HFFc6 (cell line): ENCODE results near the gene HIC1. TPM values are rescaled to one million over a fixed set of nuclear protein-coding genes. Genes with fewer than 3 reads are reported as not detected.

ENCODE experiments used
- DNase-seq: peaks from one replicate; pipeline ENCODE4 v3.0.0-alpha.2; 2018
- H3K27ac Mint-ChIP-seq: 2 replicates; pipeline ENCODE4 v1.8.0; 2020; ENCODE audit warnings: mild to moderate bottlenecking, mixed read lengths
- H3K27me3 Mint-ChIP-seq: 2 replicates; pipeline ENCODE4 v1.8.0; 2021; ENCODE audit warnings: mild to moderate bottlenecking, moderate library complexity, mixed read lengths; ENCODE audit not compliant: insufficient read depth
- H3K36me3 Mint-ChIP-seq: 2 replicates; pipeline ENCODE4 v1.8.0; 2021; ENCODE audit warnings: low read depth, mixed read lengths
- H3K4me1 Mint-ChIP-seq: 2 replicates; pipeline ENCODE4 v1.8.0; 2020; ENCODE audit warnings: low read depth, mixed read lengths
- H3K4me3 Mint-ChIP-seq: 2 replicates; pipeline ENCODE4 v1.8.0; 2020; ENCODE audit warnings: mild to moderate bottlenecking, moderate library complexity, mixed read lengths
- H3K9me3 Mint-ChIP-seq: 2 replicates; pipeline ENCODE4 v1.8.0; 2020; ENCODE audit warnings: mild to moderate bottlenecking, mixed read lengths
- total RNA-seq, 6 experiments: library from RNA; stranded (reverse); fragmentation: NEBNext Ultra II Directional; extraction: Animal tissue kit (Norgen Biotek cat#: 25700); gene quantifications; 2 replicates in 1 of 6; 3 replicates in 5 of 6; pipeline ENCODE4 v1.2.3, GENCODE V29; 2021
- TF ChIP-seq, protein P1 (sequence below): fragments of 200-600 bp; sonication (generic); IDR thresholded peaks from 2 replicates; pipeline ENCODE4 v1.5.0; 2021; ENCODE audit warnings: antibody characterized with exemption, mild to moderate bottlenecking

The HIC1 gene
- total RNA-seq, 6 experiments from 2014 or later: 42.7 to 51.9 (median 48.0) TPM

DNA sequence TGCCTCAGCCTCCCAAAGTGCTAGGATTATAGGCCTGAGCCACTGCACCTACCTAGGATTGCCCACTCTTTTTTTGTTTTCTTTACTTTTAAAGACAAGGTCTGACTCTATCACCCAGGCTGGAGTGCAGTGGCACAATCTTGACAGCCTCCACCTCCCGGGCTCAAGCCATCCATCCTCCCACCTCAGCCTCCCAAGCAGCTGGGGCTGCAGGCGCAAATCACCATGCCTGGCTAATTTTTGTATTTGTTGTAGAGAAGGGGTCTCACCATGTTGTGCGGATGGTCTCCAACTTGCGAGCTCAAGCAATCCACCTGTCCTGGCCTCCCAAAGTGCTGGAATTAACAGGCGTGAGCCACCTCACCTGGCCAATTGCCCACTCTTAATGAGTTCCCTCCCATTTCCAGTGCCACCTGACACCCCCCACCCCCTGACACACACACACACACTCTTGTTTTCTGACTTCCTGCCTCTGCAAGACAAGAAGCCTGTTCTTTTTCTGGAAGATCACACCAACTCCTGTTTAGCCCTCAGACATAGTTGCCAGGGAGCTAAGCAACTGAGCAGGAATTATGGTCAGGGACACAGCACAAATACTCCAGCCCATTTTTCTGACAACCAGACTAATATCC lies 10.5 kb upstream of the HIC1 start:
- Mint-ChIP-seq H3K4me3 (peak overlapping the region; percentile 35), H3K9me3 (no peaks in the 10 kb centered on the region), H3K4me1 (peaks cover 55% of the 10 kb centered on the region), H3K36me3 (peaks cover 27% of the 10 kb centered on the region), H3K27ac (peak overlapping the region; percentile 96), H3K27me3 (no peaks in the 10 kb centered on the region; the same call in none of the 2 replicates)
- TF ChIP-seq, protein P1, sequence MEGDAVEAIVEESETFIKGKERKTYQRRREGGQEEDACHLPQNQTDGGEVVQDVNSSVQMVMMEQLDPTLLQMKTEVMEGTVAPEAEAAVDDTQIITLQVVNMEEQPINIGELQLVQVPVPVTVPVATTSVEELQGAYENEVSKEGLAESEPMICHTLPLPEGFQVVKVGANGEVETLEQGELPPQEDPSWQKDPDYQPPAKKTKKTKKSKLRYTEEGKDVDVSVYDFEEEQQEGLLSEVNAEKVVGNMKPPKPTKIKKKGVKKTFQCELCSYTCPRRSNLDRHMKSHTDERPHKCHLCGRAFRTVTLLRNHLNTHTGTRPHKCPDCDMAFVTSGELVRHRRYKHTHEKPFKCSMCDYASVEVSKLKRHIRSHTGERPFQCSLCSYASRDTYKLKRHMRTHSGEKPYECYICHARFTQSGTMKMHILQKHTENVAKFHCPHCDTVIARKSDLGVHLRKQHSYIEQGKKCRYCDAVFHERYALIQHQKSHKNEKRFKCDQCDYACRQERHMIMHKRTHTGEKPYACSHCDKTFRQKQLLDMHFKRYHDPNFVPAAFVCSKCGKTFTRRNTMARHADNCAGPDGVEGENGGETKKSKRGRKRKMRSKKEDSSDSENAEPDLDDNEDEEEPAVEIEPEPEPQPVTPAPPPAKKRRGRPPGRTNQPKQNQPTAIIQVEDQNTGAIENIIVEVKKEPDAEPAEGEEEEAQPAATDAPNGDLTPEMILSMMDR: no peak
- DNase-seq: no peak

DNA sequence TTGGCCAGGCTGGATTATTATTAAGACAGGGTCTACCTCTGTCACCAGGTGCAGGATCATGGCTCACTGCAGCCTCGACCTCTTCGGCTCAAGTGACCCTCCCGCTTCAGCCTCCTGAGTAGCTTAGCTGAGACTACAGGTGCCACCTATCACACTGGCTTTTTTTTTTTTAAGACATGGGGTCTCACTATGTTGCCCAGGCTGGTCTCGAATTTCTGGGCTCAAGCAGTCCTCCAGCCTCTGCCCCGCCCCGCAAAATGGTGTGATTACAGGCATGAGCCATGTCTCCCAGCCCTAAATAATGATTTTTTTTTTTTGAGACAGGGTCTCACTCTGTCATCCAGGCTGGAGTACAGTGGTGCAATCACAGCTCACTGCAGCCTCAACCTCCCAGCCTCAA lies 7.3 kb upstream of the HIC1 start:
- DNase-seq: no peak
- H3K27me3 Mint-ChIP-seq: no peaks in the 10 kb centered on the region; the same call in 1 of the 2 replicates
- no peak overlapping the region for H3K27ac Mint-ChIP-seq
- H3K4me1 Mint-ChIP-seq: peaks cover 42% of the 10 kb centered on the region
- TF ChIP-seq, protein P1: no peak
- H3K36me3 Mint-ChIP-seq: peaks cover 18% of the 10 kb centered on the region
- H3K4me3 Mint-ChIP-seq: no peak overlapping the region
- no peaks in the 10 kb centered on the region for H3K9me3 Mint-ChIP-seq

DNA sequence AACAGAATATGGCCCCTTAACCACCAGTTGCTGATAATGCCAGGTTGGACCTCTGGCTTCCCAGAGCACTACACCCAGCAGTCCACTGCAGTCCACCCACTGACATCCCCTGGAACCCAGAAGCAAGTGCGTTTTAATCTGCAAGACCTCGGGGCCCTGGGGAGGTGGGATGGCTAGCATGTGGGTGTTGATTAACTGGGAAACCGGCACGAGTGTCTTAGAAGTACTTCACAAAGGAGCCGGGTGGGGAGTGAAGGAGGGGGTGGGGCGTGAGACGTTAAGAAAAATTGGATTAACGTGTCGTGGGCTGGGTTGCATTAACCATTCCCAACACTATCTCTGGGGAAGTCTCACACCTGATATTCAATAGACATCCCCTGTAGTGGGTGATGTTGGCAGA lies 6.1 kb upstream of the HIC1 start:
- peak overlapping the region; percentile 96 for H3K27ac Mint-ChIP-seq
- H3K36me3 Mint-ChIP-seq: peaks cover 8% of the 10 kb centered on the region; the same call in 1 of the 2 replicates
- TF ChIP-seq, protein P1: no peak
- no peaks in the 10 kb centered on the region for H3K9me3 Mint-ChIP-seq
- H3K4me1 Mint-ChIP-seq: peaks cover 36% of the 10 kb centered on the region
- no peaks in the 10 kb centered on the region; the same call in 1 of the 2 replicates for H3K27me3 Mint-ChIP-seq
- H3K4me3 Mint-ChIP-seq: peak overlapping the region; percentile 91
- DNase-seq: no peak

DNA sequence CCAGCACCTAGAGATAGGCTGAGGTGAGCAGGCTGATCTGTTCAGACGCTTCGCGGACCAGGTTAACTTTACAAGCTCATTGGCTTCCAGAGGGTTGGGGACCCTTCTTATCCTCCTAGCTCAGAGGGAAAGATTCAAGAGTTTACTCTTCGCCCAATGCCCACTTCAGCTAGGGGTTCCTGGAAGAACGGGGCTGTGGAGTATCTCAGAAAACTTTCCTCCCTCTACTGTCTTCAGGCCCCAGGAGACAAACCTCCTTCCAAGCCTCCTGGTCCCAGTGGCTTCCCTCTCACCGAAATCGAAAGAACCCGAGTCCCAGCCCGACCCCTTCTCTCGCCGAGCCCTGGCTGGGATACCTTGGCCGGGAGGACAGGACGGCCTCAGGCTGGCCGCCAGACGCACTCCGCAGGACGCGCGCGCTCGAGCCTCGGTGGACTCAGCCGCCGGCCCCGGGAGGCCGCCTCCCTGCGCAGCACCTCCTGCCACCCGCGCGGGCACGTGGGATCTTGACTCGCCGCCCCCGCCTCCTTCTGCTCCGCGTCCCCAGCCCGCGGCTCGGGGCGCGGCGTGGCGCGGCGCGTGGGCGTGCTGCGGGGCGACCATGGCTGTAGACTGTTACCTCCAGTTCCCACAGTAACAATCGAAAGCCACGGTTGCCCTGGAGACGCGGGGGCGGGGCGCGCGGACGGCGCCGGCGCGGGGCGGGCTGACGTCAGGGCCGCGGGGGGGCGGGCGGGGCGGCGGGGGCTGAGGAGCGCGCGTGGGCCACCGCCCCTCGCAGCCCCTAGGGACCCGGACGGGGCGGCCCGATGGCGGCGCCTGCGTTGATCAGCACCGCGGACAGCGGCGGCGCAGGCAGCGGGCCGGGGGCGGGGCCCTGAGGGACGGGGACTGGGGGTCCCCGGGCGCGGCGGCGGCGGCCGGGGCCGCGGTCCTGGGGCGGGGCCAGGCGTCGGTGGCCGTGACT lies 5.3 kb upstream of the HIC1 start:
- H3K27ac Mint-ChIP-seq: peak overlapping the region; percentile 96

More for the DNA sequence above, 5.3 kb upstream of the HIC1 start:
- peak; percentile 80 for DNase-seq
- Mint-ChIP-seq H3K9me3 (no peaks in the 10 kb centered on the region), H3K4me1 (peaks cover 28% of the 10 kb centered on the region), H3K27me3 (peaks cover 2% of the 10 kb centered on the region; the same call in 1 of the 2 replicates), H3K36me3 (peaks cover 6% of the 10 kb centered on the region; the same call in 1 of the 2 replicates), H3K4me3 (peak overlapping the region; percentile 91)
- TF ChIP-seq, protein P1: no peak
